Body of pancreas (tissue), 4 donors: ENCODE data around the gene MAD1L1.
"Not testable (repeated sequence)": the region's sequence is repeated elsewhere in the genome, so short reads cannot be mapped to it uniquely, and the experiment has no call there.

Source experiments
- CTCF ChIP-seq, 7 experiments: fragments of 450-650 bp in 4 of 7; fragments of 200-600 bp in 3 of 7; sonication (generic) in 3 of 7; IDR thresholded peaks; one replicate each; pipeline ENCODE4 v1.5.1; 2016 to 2019; ENCODE audit warnings: antibody characterized with exemption in 7 of 7
- POLR2A ChIP-seq, 3 donors: fragments of 450-650 bp; IDR thresholded peaks; one replicate each; pipeline ENCODE4 v1.6.1; 2016; ENCODE audit warnings: antibody characterized with exemption in 3 of 3, mild to moderate bottlenecking in 2 of 3

- TF ChIP-seq POLR2A, CTCF (IDR thresholded peaks at IDR 0.05): not testable (repeated sequence)
Observed at GRCh38 chr7:1929349-1929925, 303.3 kb downstream of the MAD1L1 start.
